Smooth muscle cell (in vitro differentiated cells): ENCODE data around the gene TYW3. TPM values are rescaled to one million over a fixed set of nuclear protein-coding genes. Genes with fewer than 3 reads are reported as not detected.

Experiments
- DNase-seq: peaks from one replicate; lab custom pipeline; 2025; ENCODE audit not compliant: unreplicated experiment; lab: John Stamatoyannopoulos, UW
- H2AFZ ChIP-seq: fragments of 200-600 bp; sonication (generic); 2 replicates; pipeline ENCODE4 v1.6.0; 2016; ENCODE audit warnings: antibody characterized with exemption, low read depth, mild to moderate bottlenecking
- H3F3A ChIP-seq: fragments of 200-600 bp; sonication (generic); 2 replicates; pipeline ENCODE4 v1.6.0; 2017; ENCODE audit warnings: antibody characterized with exemption, low read depth
- H3K27ac ChIP-seq: fragments of 200-600 bp; sonication (generic); 2 replicates; pipeline ENCODE4 v1.5.1; 2016; ENCODE audit warnings: low read depth, mild to moderate bottlenecking
- H3K27me3 ChIP-seq: fragments of 200-600 bp; sonication (generic); 2 replicates; pipeline ENCODE4 v1.6.1; 2016; ENCODE audit warnings: low read depth, mild to moderate bottlenecking
- H3K36me3 ChIP-seq: fragments of 200-600 bp; sonication (generic); 2 replicates; pipeline ENCODE4 v1.5.1; 2016; ENCODE audit warnings: low read depth
- H3K4me1 ChIP-seq: fragments of 200-600 bp; sonication (generic); 2 replicates; pipeline ENCODE4 v1.5.1; 2016; ENCODE audit warnings: low read depth
- H3K4me2 ChIP-seq: fragments of 200-600 bp; sonication (generic); 2 replicates; pipeline ENCODE4 v1.6.0; 2016; ENCODE audit warnings: mild to moderate bottlenecking
- H3K4me3 ChIP-seq: fragments of 200-600 bp; sonication (generic); 2 replicates; pipeline ENCODE4 v1.5.1; 2016; ENCODE audit warnings: mild to moderate bottlenecking
- H3K79me2 ChIP-seq: fragments of 200-600 bp; sonication (generic); 2 replicates; pipeline ENCODE4 v1.6.0; 2016; ENCODE audit warnings: low read depth, mild to moderate bottlenecking
- H3K9ac ChIP-seq: fragments of 200-600 bp; sonication (generic); 2 replicates; pipeline ENCODE4 v1.6.0; 2016; ENCODE audit warnings: low read depth
- H3K9me3 ChIP-seq: fragments of 200-600 bp; sonication (generic); replicated peaks from 2 replicates; pipeline ENCODE4 v1.5.1; 2016; ENCODE audit warnings: low read depth
- H4K20me1 ChIP-seq: fragments of 200-600 bp; sonication (generic); 2 replicates; pipeline ENCODE4 v1.6.0; 2016; ENCODE audit warnings: low read depth
- WGBS: methylation state at CpG from one replicate; pipeline ENCODE4 v1.1.7; 2016; ENCODE audit warnings: low lambda C conversion rate; 5-methylcytosine and 5-hydroxymethylcytosine counted together
- polyA plus RNA-seq: library from polyadenylated mRNA; unstranded; fragments of >200 nt; fragmentation: Nextera tagmentation; extraction: Ambion mirVana; gene quantifications from 2 replicates; pipeline ENCODE4 v1.2.1, GENCODE V29; 2016
- total RNA-seq: library from RNA; depleted of rRNA; stranded (reverse); fragments of >200 nt; gene quantifications from 2 replicates; pipeline ENCODE4 v1.2.3, GENCODE V29; 2014
- TF ChIP-seq, protein P1 (sequence below): fragments of 200-600 bp; sonication (generic); IDR thresholded peaks from 2 replicates; pipeline ENCODE4 v1.5.1; 2017; ENCODE audit warnings: borderline replicate concordance, mild to moderate bottlenecking, antibody characterized with exemption; ENCODE audit not compliant: insufficient read depth, poor library complexity, severe bottlenecking

The TYW3 gene
- total and polyA plus RNA-seq, 2 experiments from 2014 or later, result not detected

DNA sequence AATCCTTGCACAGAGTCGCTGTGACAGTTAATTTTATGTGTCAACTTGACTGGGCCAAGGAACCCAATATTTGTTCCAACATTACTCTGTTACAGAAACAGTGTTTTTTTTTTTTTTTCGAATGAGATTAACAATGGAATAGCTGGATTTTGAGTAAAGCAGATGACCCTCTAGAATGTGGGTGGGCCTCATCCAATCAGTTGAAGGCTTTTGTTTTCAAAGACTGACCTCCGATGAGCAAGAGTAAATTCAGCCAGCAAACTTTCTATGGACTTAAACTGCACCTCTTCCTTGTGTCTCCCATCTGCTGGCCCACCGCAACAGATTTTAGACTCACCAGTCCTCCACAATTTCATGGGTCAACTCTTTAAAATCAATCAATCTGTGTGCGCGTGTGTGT is 17.1 kb upstream of the TYW3 start:
- Histone ChIP-seq H3K4me1 (peaks cover 14% of the 10 kb centered on the region), H3K4me3 (no peak overlapping the region), H3K79me2 (no peaks in the 10 kb centered on the region), H3F3A (peaks cover 21% of the 10 kb centered on the region), H3K9me3 (no peaks in the 10 kb centered on the region), H2AFZ (no peak overlapping the region), H4K20me1 (no peaks in the 10 kb centered on the region), H3K27ac (no peak overlapping the region), H3K27me3 (no peaks in the 10 kb centered on the region), H3K4me2 (no peak overlapping the region), H3K9ac (no peak overlapping the region), H3K36me3 (no peaks in the 10 kb centered on the region)
- DNase-seq, result no peak
- WGBS, result 66% methylated on average over 6 of the region's 6 CpGs
- TF ChIP-seq, protein P1, sequence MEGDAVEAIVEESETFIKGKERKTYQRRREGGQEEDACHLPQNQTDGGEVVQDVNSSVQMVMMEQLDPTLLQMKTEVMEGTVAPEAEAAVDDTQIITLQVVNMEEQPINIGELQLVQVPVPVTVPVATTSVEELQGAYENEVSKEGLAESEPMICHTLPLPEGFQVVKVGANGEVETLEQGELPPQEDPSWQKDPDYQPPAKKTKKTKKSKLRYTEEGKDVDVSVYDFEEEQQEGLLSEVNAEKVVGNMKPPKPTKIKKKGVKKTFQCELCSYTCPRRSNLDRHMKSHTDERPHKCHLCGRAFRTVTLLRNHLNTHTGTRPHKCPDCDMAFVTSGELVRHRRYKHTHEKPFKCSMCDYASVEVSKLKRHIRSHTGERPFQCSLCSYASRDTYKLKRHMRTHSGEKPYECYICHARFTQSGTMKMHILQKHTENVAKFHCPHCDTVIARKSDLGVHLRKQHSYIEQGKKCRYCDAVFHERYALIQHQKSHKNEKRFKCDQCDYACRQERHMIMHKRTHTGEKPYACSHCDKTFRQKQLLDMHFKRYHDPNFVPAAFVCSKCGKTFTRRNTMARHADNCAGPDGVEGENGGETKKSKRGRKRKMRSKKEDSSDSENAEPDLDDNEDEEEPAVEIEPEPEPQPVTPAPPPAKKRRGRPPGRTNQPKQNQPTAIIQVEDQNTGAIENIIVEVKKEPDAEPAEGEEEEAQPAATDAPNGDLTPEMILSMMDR, result no peak

DNA sequence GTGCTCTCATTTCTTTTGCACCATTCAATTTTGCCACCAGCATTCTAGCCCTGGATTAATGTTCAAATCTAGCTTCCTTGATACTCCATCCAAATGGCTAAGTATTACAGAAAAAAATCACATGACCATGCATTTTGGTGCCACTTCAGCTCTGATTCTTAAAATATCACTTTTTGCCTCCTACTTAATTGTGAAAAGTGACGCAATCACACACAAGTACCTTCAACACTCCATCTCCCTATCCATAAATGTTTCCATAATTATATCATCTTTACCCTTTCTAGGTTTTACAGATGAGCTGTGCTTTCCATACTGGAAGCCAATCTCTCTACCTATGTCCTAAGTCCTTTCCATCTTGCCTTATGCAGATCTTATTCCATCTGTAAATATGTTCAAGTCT is 16.1 kb upstream of the TYW3 start:
- Histone ChIP-seq H3K79me2 (no peaks in the 10 kb centered on the region), H3F3A (peaks cover 21% of the 10 kb centered on the region), H3K27ac (no peak overlapping the region), H4K20me1 (no peaks in the 10 kb centered on the region), H3K9me3 (no peaks in the 10 kb centered on the region), H3K4me1 (peaks cover 14% of the 10 kb centered on the region), H3K4me2 (no peak overlapping the region), H3K4me3 (no peak overlapping the region), H3K27me3 (no peaks in the 10 kb centered on the region), H3K9ac (no peak overlapping the region), H3K36me3 (no peaks in the 10 kb centered on the region), H2AFZ (no peak overlapping the region)
- no peak for DNase-seq
- TF ChIP-seq, protein P1, result no peak
- 100% methylated on average over 1 of the region's 1 CpG for WGBS

DNA sequence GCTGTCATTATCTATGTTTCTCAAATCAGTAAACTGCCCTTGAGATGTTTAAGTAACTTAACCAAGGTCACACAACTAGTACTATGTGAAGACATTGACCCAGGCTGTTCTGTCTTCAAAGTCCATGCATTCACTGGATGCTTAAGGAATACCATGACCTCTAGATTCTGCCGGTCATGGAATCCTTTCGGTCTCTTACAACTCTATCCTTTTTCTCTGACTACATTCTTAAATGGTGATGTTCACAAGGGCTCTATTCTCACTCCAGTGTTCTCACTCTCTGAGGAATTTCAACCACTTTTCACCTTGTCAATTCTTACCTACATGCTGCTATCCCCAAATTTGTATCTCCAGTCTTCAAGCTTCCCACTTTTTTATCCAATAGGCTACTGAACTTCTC is 15.3 kb upstream of the TYW3 start:
- H3K4me2 ChIP-seq, result no peak overlapping the region
- no peak overlapping the region for H3K4me3 ChIP-seq
- H3K27ac ChIP-seq, result no peak overlapping the region
- DNase-seq, result no peak
- no peak overlapping the region for H2AFZ ChIP-seq
- no peaks in the 10 kb centered on the region for H3K9me3 ChIP-seq
- peaks cover 21% of the 10 kb centered on the region for H3F3A ChIP-seq
- no peaks in the 10 kb centered on the region for H3K79me2 ChIP-seq
- peaks cover 14% of the 10 kb centered on the region for H3K4me1 ChIP-seq
- H4K20me1 ChIP-seq, result no peaks in the 10 kb centered on the region
- no peaks in the 10 kb centered on the region for H3K27me3 ChIP-seq
- TF ChIP-seq, protein P1, result no peak
- H3K36me3 ChIP-seq, result no peaks in the 10 kb centered on the region
- WGBS, result 100% methylated on average over 2 of the region's 2 CpGs
- H3K9ac ChIP-seq, result no peak overlapping the region

- H3K9me3 ChIP-seq, result no peaks in the 10 kb centered on the region
- no peak overlapping the region for H3K4me3 ChIP-seq
- H3K36me3 ChIP-seq, result no peaks in the 10 kb centered on the region
- H3K4me2 ChIP-seq, result no peak overlapping the region
- no peaks in the 10 kb centered on the region for H4K20me1 ChIP-seq
- WGBS, result 83% methylated on average over 1 of the region's 1 CpG
- no peak overlapping the region for H3K9ac ChIP-seq
- no peak overlapping the region for H3K27ac ChIP-seq
- no peak for DNase-seq
- peaks cover 3% of the 10 kb centered on the region for H3F3A ChIP-seq
- no peak overlapping the region for H2AFZ ChIP-seq
- no peaks in the 10 kb centered on the region for H3K79me2 ChIP-seq
- H3K27me3 ChIP-seq, result no peaks in the 10 kb centered on the region
- H3K4me1 ChIP-seq, result no peaks in the 10 kb centered on the region
- TF ChIP-seq, protein P1, result no peak
These were observed 6.9 kb upstream of the TYW3 start for GRCh38 chr1:74726063-74726462.
